ENCODE results near the gene MED29. TPM values are rescaled to one million over a fixed set of nuclear protein-coding genes. Genes with fewer than 3 reads are reported as not detected.
A peak's percentile ranks its signal among the peaks of the same experiment; 100 is the strongest.

Gene MED29
- total and polyA plus RNA-seq, 3 experiments from 2014 or later = 39.3 to 56.8 (median 39.6) TPM

DNA sequence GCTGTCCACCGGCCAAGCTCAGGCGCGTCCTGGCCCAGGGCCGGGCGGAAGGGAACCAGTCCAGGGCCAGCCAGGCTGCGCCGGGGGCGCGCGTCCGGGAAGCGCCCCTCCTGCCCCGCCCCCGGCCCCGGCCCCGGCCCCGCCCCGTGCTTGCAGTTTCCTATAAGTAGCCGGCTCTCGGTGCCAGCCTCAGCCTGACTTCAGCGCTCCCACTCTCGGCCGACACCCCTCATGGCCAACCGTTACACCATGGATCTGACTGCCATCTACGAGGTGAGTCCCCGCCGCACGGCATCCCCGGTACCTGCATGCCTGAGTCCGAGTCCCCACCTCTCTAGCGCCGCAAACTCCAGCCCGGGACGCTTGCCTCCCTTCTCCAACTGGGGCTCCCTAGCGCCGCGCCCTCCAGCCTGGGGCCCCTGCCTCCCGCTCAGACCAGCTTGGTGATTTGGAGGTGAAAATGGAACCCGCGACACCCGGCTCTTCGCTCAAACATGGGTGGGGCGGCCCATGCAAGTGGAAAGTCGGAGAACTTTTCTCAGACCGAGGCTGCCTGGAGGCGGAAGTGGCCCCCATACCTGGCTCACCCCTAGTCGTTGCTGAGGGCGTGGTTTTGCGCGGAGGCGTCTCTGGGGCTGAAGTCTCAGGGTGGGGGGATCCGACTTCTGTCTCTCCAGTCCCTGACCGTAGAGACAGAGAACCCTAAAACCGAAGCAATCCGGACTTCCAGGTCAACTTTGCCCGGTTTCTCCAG is 15.7 kb downstream of the MED29 start, which contains the start of gene ZFP36:
ZFP36 (plus strand) TSS at position 192 of the 754 bp plus-strand sequence; CDS start at position 250, 58 bp downstream.
- ChIA-PET POLR2A (interaction anchor here (1.0 to 4.3 kb wide), 6 partner anchors 9 to 535 kb away, joined by 3 to 96 read pairs (median 12); partner anchors contain the start of genes MED29, PAF1, RPS16 and SAMD4B), CTCF (interaction anchor here (1.3 to 4.2 kb wide), 3 partner anchors 10 to 284 kb away, joined by 4 to 70 read pairs (median 7); partner anchors contain the start of genes MED29 and PAF1)
- Histone ChIP-seq H3K36me3 (ENCODE audit: insufficient read depth, low read length) (peaks cover 14% of the 10 kb centered on the region), H3K27ac (ENCODE audit: low read depth, low read length) (peak within 1 kb of the TSS; percentile 97), H3K4me1 (ENCODE audit: insufficient read depth, low read length) (peaks cover 60% of the 10 kb centered on the region), H3K4me3 (ENCODE audit: low read length) (peak within 1 kb of the TSS; percentile 83), H3K27me3 (ENCODE audit: insufficient read depth, low read length, poor library complexity, severe bottlenecking) (no peaks in the 10 kb centered on the region), H3K9me3 (ENCODE audit: low read length) (no peaks in the 10 kb centered on the region)
- H3K4me1 Mint-ChIP-seq = peaks cover 50 to 67% (median 59%) of the 10 kb centered on the region in 3 donors
- peaks cover 0 to 21% (median 8%) of the 10 kb centered on the region in 5 donors for H3K9me3 Mint-ChIP-seq
- peak; percentile 86 to 94 (median 87) for DNase-seq
- H3K27ac Mint-ChIP-seq = peak within 1 kb of the TSS; percentile 96 to 100 (median 100)
- H3K27me3 Mint-ChIP-seq = peaks cover 0 to 36% of the 10 kb centered on the region in 2 donors
- H3K4me3 Mint-ChIP-seq = peak within 1 kb of the TSS; percentile 89 to 96 (median 92)
- peaks cover 13 to 41% (median 13%) of the 10 kb centered on the region in 3 donors for H3K36me3 Mint-ChIP-seq

DNA sequence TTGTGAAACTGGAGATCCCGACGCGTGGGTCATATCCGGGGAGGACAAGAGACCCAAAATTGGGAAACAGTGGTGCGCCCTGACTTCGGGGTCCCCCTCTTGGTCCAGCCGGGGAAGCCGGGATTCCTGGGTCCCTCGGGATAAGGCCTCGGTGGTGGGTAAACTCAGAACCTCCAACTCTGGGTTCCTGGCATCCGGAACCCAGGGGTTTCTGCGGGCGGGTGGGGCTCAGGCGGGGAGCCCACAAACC is 16.2 kb downstream of the MED29 start:
- DNase-seq = no peak
- H3K27ac ChIP-seq (ENCODE audit: low read depth, low read length) = peak overlapping the region; percentile 97
- H3K4me1 Mint-ChIP-seq = peaks cover 48 to 67% (median 59%) of the 10 kb centered on the region in 3 donors
- ChIA-PET CTCF (interaction anchor here (0.6 to 4.2 kb wide), 5 partner anchors 10 to 285 kb away, joined by 3 to 70 read pairs (median 4); partner anchors contain the start of genes MED29 and PAF1), POLR2A (interaction anchor here (0.5 to 4.3 kb wide), 5 partner anchors 10 to 65 kb away, joined by 3 to 96 read pairs (median 19); partner anchors contain the start of genes MED29, PAF1, RPS16 and SAMD4B)
- H3K4me1 ChIP-seq (ENCODE audit: insufficient read depth, low read length) = peaks cover 55% of the 10 kb centered on the region
- H3K36me3 ChIP-seq (ENCODE audit: insufficient read depth, low read length) = peaks cover 14% of the 10 kb centered on the region
- no peaks in the 10 kb centered on the region for H3K27me3 ChIP-seq (ENCODE audit: insufficient read depth, low read length, poor library complexity, severe bottlenecking)
- peak overlapping the region; percentile 83 for H3K4me3 ChIP-seq (ENCODE audit: low read length)
- H3K4me3 Mint-ChIP-seq = peak overlapping the region; percentile 89 to 96 (median 92)
- H3K36me3 Mint-ChIP-seq = peaks cover 13 to 44% (median 13%) of the 10 kb centered on the region in 3 donors
- H3K9me3 Mint-ChIP-seq = peaks cover 0 to 21% (median 10%) of the 10 kb centered on the region in 5 donors
- H3K27me3 Mint-ChIP-seq = peaks cover 0 to 40% of the 10 kb centered on the region in 2 donors
- no peaks in the 10 kb centered on the region for H3K9me3 ChIP-seq (ENCODE audit: low read length)
- peak overlapping the region; percentile 95 to 100 (median 99) for H3K27ac Mint-ChIP-seq

- Histone ChIP-seq H3K9me3 (ENCODE audit: low read length) (no peaks in the 10 kb centered on the region), H3K36me3 (ENCODE audit: insufficient read depth, low read length) (peaks cover 14% of the 10 kb centered on the region), H3K27me3 (ENCODE audit: insufficient read depth, low read length, poor library complexity, severe bottlenecking) (no peaks in the 10 kb centered on the region), H3K4me3 (ENCODE audit: low read length) (peak overlapping the region; percentile 83), H3K27ac (ENCODE audit: low read depth, low read length) (peak overlapping the region; percentile 97), H3K4me1 (ENCODE audit: insufficient read depth, low read length) (peaks cover 50% of the 10 kb centered on the region)
- Mint-ChIP-seq H3K36me3 (peaks cover 13 to 47% (median 13%) of the 10 kb centered on the region in 3 donors), H3K27ac (peak overlapping the region; percentile 95 to 100 (median 99)), H3K4me3 (peak overlapping the region; percentile 89 to 96 (median 92)), H3K4me1 (peaks cover 45 to 62% (median 54%) of the 10 kb centered on the region in 3 donors), H3K9me3 (peaks cover 0 to 21% (median 10%) of the 10 kb centered on the region in 5 donors), H3K27me3 (peaks cover 0 to 40% of the 10 kb centered on the region in 2 donors)
- POLR2A ChIA-PET = interaction anchor here (0.5 to 4.3 kb wide), 8 partner anchors 7 to 66 kb away, joined by 3 to 96 read pairs (median 11); partner anchors contain the start of genes MED29, PAF1, RPS16 and SAMD4B
- CTCF ChIA-PET = interaction anchor here (0.6 to 4.2 kb wide), 5 partner anchors 11 to 285 kb away, joined by 3 to 70 read pairs (median 4); partner anchors contain the start of genes MED29 and PAF1
- DNase-seq = peak; percentile 55 to 91 (median 79)
Measured at GRCh38 chr19:39407660-39408391, 16.6 kb downstream of the MED29 start.

- H3K4me1 ChIP-seq (ENCODE audit: insufficient read depth, low read length) = peaks cover 42% of the 10 kb centered on the region
- Mint-ChIP-seq H3K36me3 (peaks cover 13 to 47% (median 13%) of the 10 kb centered on the region in 3 donors), H3K27me3 (peaks cover 0 to 40% of the 10 kb centered on the region in 2 donors), H3K4me1 (peaks cover 44 to 57% (median 54%) of the 10 kb centered on the region in 3 donors), H3K9me3 (peaks cover 0 to 21% (median 10%) of the 10 kb centered on the region in 5 donors), H3K27ac (peak overlapping the region; percentile 95 to 100 (median 99)), H3K4me3 (peak overlapping the region; percentile 89 to 96 (median 92))
- peak overlapping the region; percentile 97 for H3K27ac ChIP-seq (ENCODE audit: low read depth, low read length)
- ChIA-PET POLR2A (interaction anchor here (0.7 to 4.3 kb wide), 7 partner anchors 8 to 66 kb away, joined by 3 to 96 read pairs (median 17); partner anchors contain the start of genes MED29, PAF1, RPS16 and SAMD4B), CTCF (interaction anchor here (1.3 to 4.2 kb wide), 4 partner anchors 11 to 286 kb away, joined by 4 to 70 read pairs (median 6); partner anchors contain the start of genes MED29 and PAF1)
- DNase-seq = peak in 4 of 5 donors; percentile 47 to 59 (median 54)
- H3K9me3 ChIP-seq (ENCODE audit: low read length) = no peaks in the 10 kb centered on the region
- peak overlapping the region; percentile 83 for H3K4me3 ChIP-seq (ENCODE audit: low read length)
- H3K27me3 ChIP-seq (ENCODE audit: insufficient read depth, low read length, poor library complexity, severe bottlenecking) = no peaks in the 10 kb centered on the region
- peaks cover 14% of the 10 kb centered on the region for H3K36me3 ChIP-seq (ENCODE audit: insufficient read depth, low read length)
Measured at GRCh38 chr19:39408392-39409207, 17.4 kb downstream of the MED29 start.

DNA sequence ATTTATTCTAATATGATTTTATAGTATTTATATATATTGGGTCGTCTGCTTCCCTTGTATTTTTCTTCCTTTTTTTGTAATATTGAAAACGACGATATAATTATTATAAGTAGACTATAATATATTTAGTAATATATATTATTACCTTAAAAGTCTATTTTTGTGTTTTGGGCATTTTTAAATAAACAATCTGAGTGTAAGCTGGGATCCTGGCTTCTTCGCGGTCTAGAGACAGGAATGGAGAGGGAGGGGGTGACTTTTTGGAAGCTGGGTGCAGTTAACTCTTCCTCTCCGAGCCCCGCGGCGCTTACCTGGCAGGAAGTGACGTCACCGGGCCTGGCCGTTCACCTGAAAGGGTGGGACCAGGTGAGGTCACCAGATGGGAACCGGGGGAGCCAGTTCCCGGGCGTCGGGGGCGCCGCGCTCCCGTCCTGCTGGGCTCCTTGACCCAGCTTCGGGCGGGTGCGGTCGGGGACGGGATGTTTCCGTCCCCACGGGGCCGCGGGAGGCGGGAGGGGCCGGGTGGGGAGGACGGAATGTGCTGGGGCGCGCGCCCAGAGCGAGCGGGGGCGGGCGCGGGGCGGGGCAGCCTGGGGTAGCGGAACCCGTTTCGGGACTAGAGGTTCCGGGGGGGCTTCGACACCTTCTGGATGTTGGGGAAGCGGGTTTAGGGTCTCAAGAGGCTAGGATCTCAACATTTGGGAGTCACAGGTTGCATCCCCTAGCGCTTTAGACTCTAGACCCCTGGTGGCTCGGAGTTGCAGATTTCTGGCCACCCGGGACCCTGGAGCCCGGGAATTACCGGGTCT is 18.2 kb downstream of the MED29 start:
- peaks cover 0 to 21% (median 10%) of the 10 kb centered on the region in 5 donors for H3K9me3 Mint-ChIP-seq
- H3K4me3 ChIP-seq (ENCODE audit: low read length) = peak overlapping the region; percentile 86
- no peaks in the 10 kb centered on the region for H3K27me3 ChIP-seq (ENCODE audit: insufficient read depth, low read length, poor library complexity, severe bottlenecking)
- H3K36me3 Mint-ChIP-seq = peaks cover 13 to 53% (median 13%) of the 10 kb centered on the region in 3 donors
- peak overlapping the region; percentile 97 for H3K27ac ChIP-seq (ENCODE audit: low read depth, low read length)
- peak; percentile 77 to 90 (median 85) for DNase-seq
- ChIA-PET POLR2A (interaction anchor here (1.9 to 4.3 kb wide), 4 partner anchors 9 to 26 kb away, joined by 17 to 96 read pairs (median 22); partner anchors contain the start of genes MED29, PAF1 and RPS16), CTCF (interaction anchor here (4.2 kb wide), 1 partner anchor 12 kb away, joined by 70 read pairs; no protein-coding TSS in a partner anchor)
- peaks cover 0 to 40% of the 10 kb centered on the region in 2 donors for H3K27me3 Mint-ChIP-seq
- H3K4me3 Mint-ChIP-seq = peak overlapping the region; percentile 89 to 96 (median 92)
- H3K9me3 ChIP-seq (ENCODE audit: low read length) = no peaks in the 10 kb centered on the region
- peak overlapping the region; percentile 96 to 100 (median 99) for H3K27ac Mint-ChIP-seq
- peaks cover 14% of the 10 kb centered on the region for H3K36me3 ChIP-seq (ENCODE audit: insufficient read depth, low read length)
- peaks cover 47 to 58% (median 57%) of the 10 kb centered on the region in 3 donors for H3K4me1 Mint-ChIP-seq
- peaks cover 45% of the 10 kb centered on the region for H3K4me1 ChIP-seq (ENCODE audit: insufficient read depth, low read length)

- Histone ChIP-seq H3K36me3 (ENCODE audit: insufficient read depth, low read length) (peaks cover 14% of the 10 kb centered on the region), H3K4me1 (ENCODE audit: insufficient read depth, low read length) (peaks cover 39% of the 10 kb centered on the region), H3K27me3 (ENCODE audit: insufficient read depth, low read length, poor library complexity, severe bottlenecking) (no peaks in the 10 kb centered on the region), H3K4me3 (ENCODE audit: low read length) (peak overlapping the region; percentile 86), H3K9me3 (ENCODE audit: low read length) (no peaks in the 10 kb centered on the region), H3K27ac (ENCODE audit: low read depth, low read length) (peak overlapping the region; percentile 97)
- H3K36me3 Mint-ChIP-seq = peaks cover 13 to 57% (median 15%) of the 10 kb centered on the region in 3 donors
- ChIA-PET CTCF (no interaction called here), POLR2A (interaction anchor here (1.9 kb wide), 1 partner anchor 9 kb away, joined by 17 read pairs; no protein-coding TSS in a partner anchor)
- H3K27ac Mint-ChIP-seq = peak overlapping the region; percentile 96 to 100 (median 98)
- H3K27me3 Mint-ChIP-seq = peaks cover 0 to 40% of the 10 kb centered on the region in 2 donors
- H3K9me3 Mint-ChIP-seq = peaks cover 0 to 21% (median 10%) of the 10 kb centered on the region in 5 donors
- H3K4me1 Mint-ChIP-seq = peaks cover 47 to 60% (median 55%) of the 10 kb centered on the region in 3 donors
- H3K4me3 Mint-ChIP-seq = peak overlapping the region; percentile 89 to 96 (median 92)
- peak in 4 of 5 donors; percentile 67 to 85 (median 80) for DNase-seq
Measured at GRCh38 chr19:39410017-39410830, 19.0 kb downstream of the MED29 start.

Data from CD8-positive, alpha-beta memory T cell (primary cell).